ENCODE data around the gene MUC5B. TPM values are rescaled to one million over a fixed set of nuclear protein-coding genes. Genes with fewer than 3 reads are reported as not detected.

The MUC5B gene
- total and polyA plus RNA-seq, 2 donors (not counting 3 experiments of a cell fraction or from before 2014, with no cell fraction given), result not detected

DNA sequence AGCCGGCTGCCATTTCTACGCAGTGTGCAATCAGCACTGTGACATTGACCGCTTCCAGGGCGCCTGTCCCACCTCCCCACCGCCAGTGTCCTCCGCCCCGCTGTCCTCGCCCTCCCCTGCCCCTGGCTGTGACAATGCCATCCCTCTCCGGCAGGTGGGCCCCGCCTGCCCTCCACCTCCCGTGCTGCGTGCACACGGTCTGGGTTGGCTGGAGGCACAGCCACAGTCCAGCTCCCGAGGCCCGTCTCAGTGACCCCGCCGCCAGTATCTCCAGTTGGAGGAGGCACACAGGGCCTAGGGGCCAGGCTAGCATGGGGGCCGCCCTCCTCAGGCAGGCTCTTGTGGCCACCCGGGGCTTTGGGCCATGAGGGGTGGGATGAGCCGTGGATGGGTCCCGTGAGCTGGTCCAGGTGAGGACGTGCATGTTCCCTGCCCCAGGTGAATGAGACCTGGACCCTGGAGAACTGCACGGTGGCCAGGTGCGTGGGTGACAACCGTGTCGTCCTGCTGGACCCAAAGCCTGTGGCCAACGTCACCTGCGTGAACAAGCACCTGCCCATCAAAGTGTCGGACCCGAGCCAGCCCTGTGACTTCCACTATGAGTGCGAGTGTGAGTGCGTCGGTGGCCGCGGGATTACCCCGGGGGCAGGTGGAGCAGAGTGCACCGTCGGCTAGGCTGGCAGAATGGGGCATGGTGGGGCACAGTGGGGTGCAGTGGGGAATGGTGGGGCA, 29.7 kb downstream of the MUC5B start:
- no peak for FAIRE-seq
- H3K9me3 ChIP-seq (replicated peaks; ENCODE audit: control insufficient read depth, insufficient read depth, low read length), result no peaks in the 10 kb centered on the region
- H3K27ac ChIP-seq (ENCODE audit: insufficient read depth, low read depth, low read length), result no peak overlapping the region
- no peaks in the 10 kb centered on the region for H3K27me3 ChIP-seq (ENCODE audit: control insufficient read depth in 2 of 2, insufficient read depth in 2 of 2, low read length in 2 of 2)
- no TSS peak for BruUV-seq (replicated peaks)
- no peak overlapping the region for H3K4me2 ChIP-seq (ENCODE audit: insufficient read depth, low read length)
- intact Hi-C loops (cut with micrococcal nuclease), result no loop called here
- H3K9me1 ChIP-seq (replicated peaks; ENCODE audit: control insufficient read depth, extremely low read depth, insufficient read depth, low read length), result no peaks in the 10 kb centered on the region
- H3K4me1 ChIP-seq (ENCODE audit: control insufficient read depth, extremely low read depth, insufficient read depth, low read length), result no peaks in the 10 kb centered on the region
- CTCF ChIA-PET, result no interaction called here
- no peak overlapping the region for H3K4me3 ChIP-seq (replicated peaks in 1 of 3; ENCODE audit: insufficient read depth in 1 of 3, low read depth in 1 of 3, low read length in 3 of 3)
- TF ChIP-seq CTCF (IDR thresholded peaks at IDR 0.05; ENCODE audit: extremely low read depth in 1 of 2, insufficient read depth in 1 of 2, low read depth in 1 of 2, low read length in 2 of 2), result no peak
- POLR2A ChIA-PET, result no interaction called here
- no peak for DNase-seq (ENCODE audit: low read depth, low spot score)
- H4K20me1 ChIP-seq (replicated peaks; ENCODE audit: control insufficient read depth, extremely low read depth, insufficient read depth, low read length), result no peaks in the 10 kb centered on the region
- no peak overlapping the region for H3K9ac ChIP-seq (replicated peaks; ENCODE audit: extremely low read depth, insufficient read depth, low read length)
- H2AFZ ChIP-seq (ENCODE audit: low read depth, low read length), result no peak overlapping the region
- H3K79me2 ChIP-seq (ENCODE audit: control insufficient read depth, insufficient read depth, low read length), result no peaks in the 10 kb centered on the region
- dilution Hi-C loops (cut with MboI; ENCODE audit: extremely low pct_ligation_motif_present, low sequenced_read_pairs), result no loop called here
- H3K36me3 ChIP-seq (ENCODE audit: control insufficient read depth in 2 of 2, extremely low read depth in 1 of 2, insufficient read depth in 2 of 2, low read length in 2 of 2), result no peaks in the 10 kb centered on the region

GRCh38 chr11:1253103-1253485, 30.2 kb downstream of the MUC5B start:
- ChIA-PET POLR2A (no interaction called here), CTCF (no interaction called here)
- no TSS peak for BruUV-seq (replicated peaks)
- TF ChIP-seq MAX (IDR thresholded peaks at IDR 0.05; ENCODE audit: insufficient read depth, insufficient read length) (no peak), GATA2 (IDR thresholded peaks at IDR 0.05; ENCODE audit: insufficient read depth, insufficient read length, low read depth, low read length) (no peak), POLR2AphosphoS5 (IDR thresholded peaks at IDR 0.05; ENCODE audit: insufficient read depth, low read depth, low read length) (no peak), JUN (IDR thresholded peaks at IDR 0.05; ENCODE audit: borderline replicate concordance, insufficient read depth, insufficient read length, low read depth) (no peak), MYC (IDR thresholded peaks at IDR 0.05; ENCODE audit: low read depth, low read length) (no peak), EZH2 (IDR thresholded peaks at IDR 0.05; ENCODE audit: borderline replicate concordance, low read depth, low read length, severe bottlenecking) (no peak), POLR2A (IDR thresholded peaks at IDR 0.05; ENCODE audit: low read depth, low read length) (no peak)
- no peak overlapping the region for H3K27ac ChIP-seq (ENCODE audit: insufficient read depth, low read depth, low read length)
- no peak overlapping the region for H3K4me2 ChIP-seq (ENCODE audit: insufficient read depth, low read length)
- no peak for FAIRE-seq
- no peaks in the 10 kb centered on the region for H3K36me3 ChIP-seq (ENCODE audit: control insufficient read depth in 2 of 2, extremely low read depth in 1 of 2, insufficient read depth in 2 of 2, low read length in 2 of 2)
- H3K9ac ChIP-seq (replicated peaks; ENCODE audit: extremely low read depth, insufficient read depth, low read length), result no peak overlapping the region
- no peak overlapping the region for H2AFZ ChIP-seq (ENCODE audit: low read depth, low read length)
- H3K9me1 ChIP-seq (replicated peaks; ENCODE audit: control insufficient read depth, extremely low read depth, insufficient read depth, low read length), result no peaks in the 10 kb centered on the region
- H3K27me3 ChIP-seq (ENCODE audit: control insufficient read depth in 2 of 2, insufficient read depth in 2 of 2, low read length in 2 of 2), result no peaks in the 10 kb centered on the region
- dilution Hi-C loops (cut with MboI; ENCODE audit: extremely low pct_ligation_motif_present, low sequenced_read_pairs) (no loop called here), intact Hi-C loops (cut with micrococcal nuclease) (no loop called here)
- H4K20me1 ChIP-seq (replicated peaks; ENCODE audit: control insufficient read depth, extremely low read depth, insufficient read depth, low read length), result no peaks in the 10 kb centered on the region
- H3K9me3 ChIP-seq (replicated peaks; ENCODE audit: control insufficient read depth, insufficient read depth, low read length), result no peaks in the 10 kb centered on the region
- no peak overlapping the region for H3K4me3 ChIP-seq (replicated peaks in 1 of 3; ENCODE audit: insufficient read depth in 1 of 3, low read depth in 1 of 3, low read length in 3 of 3)
- H3K4me1 ChIP-seq (ENCODE audit: control insufficient read depth, extremely low read depth, insufficient read depth, low read length), result no peaks in the 10 kb centered on the region
- no peaks in the 10 kb centered on the region for H3K79me2 ChIP-seq (ENCODE audit: control insufficient read depth, insufficient read depth, low read length)
- no peak for DNase-seq (ENCODE audit: low read depth, low spot score)

All from endothelial cell of umbilical vein (primary cell).